ENCODE results near the gene HOXA9.
A peak's percentile ranks its signal among the peaks of the same experiment; 100 is the strongest.

Gene HOXA9

GRCh38 chr7:27164367-27165088 is 809 bp downstream of the HOXA9 start:
- peak; percentile 81 for DNase-seq (ENCODE audit: low spot score)

GRCh38 chr7:27164045-27164366 is 1.3 kb downstream of the HOXA9 start:
- no peak for DNase-seq (ENCODE audit: low spot score)

- DNase-seq (ENCODE audit: low spot score), result no peak
Measured at GRCh38 chr7:27163288-27164044, 1.9 kb downstream of the HOXA9 start.

GRCh38 chr7:27162561-27163287 is 2.6 kb downstream of the HOXA9 start:
- DNase-seq (ENCODE audit: low spot score), result no peak

- DNase-seq (ENCODE audit: low spot score), result no peak
Measured at GRCh38 chr7:27161721-27162560, 3.4 kb downstream of the HOXA9 start.

- DNase-seq (ENCODE audit: low spot score), result no peak
Measured at GRCh38 chr7:27161214-27161720, 4.1 kb downstream of the HOXA9 start.

GRCh38 chr7:27160546-27161213 is 4.7 kb downstream of the HOXA9 start:
- peak; percentile 94 for DNase-seq (ENCODE audit: low spot score)

- DNase-seq (ENCODE audit: low spot score), result no peak
Measured at GRCh38 chr7:27160145-27160545, 5.2 kb downstream of the HOXA9 start.

- no peak for DNase-seq (ENCODE audit: low spot score)
Measured at GRCh38 chr7:27159266-27160144, 5.8 kb downstream of the HOXA9 start.

GRCh38 chr7:27158436-27159265 is 6.7 kb downstream of the HOXA9 start:
- no peak for DNase-seq (ENCODE audit: low spot score)

GRCh38 chr7:27157702-27158431 is 7.5 kb downstream of the HOXA9 start:
- DNase-seq (ENCODE audit: low spot score), result no peak

GRCh38 chr7:27156916-27157701 is 8.2 kb downstream of the HOXA9 start:
- DNase-seq (ENCODE audit: low spot score), result peak; percentile 52

GRCh38 chr7:27156508-27156898 is 8.8 kb downstream of the HOXA9 start, which contains the start of gene HOXA7:
Gene HOXA7 (minus strand): TSS chr7:27156675. CDS start chr7:27156545, 130 bp downstream.
- DNase-seq (ENCODE audit: low spot score), result peak; percentile 72

GRCh38 chr7:27155816-27156507 is 9.4 kb downstream of the HOXA9 start:
- DNase-seq (ENCODE audit: low spot score), result peak; percentile 54

GRCh38 chr7:27154901-27155815 is 10.2 kb downstream of the HOXA9 start:
- DNase-seq (ENCODE audit: low spot score), result peak; percentile 51

GRCh38 chr7:27154369-27154768 is 11.0 kb downstream of the HOXA9 start:
- DNase-seq (ENCODE audit: low spot score), result peak; percentile 44

All from ecto neural progenitor cell (in vitro differentiated cells).